ENCODE measurements around the gene ADGRD1. TPM values are rescaled to one million over a fixed set of nuclear protein-coding genes. Genes with fewer than 3 reads are reported as not detected.

Gene ADGRD1
- total RNA-seq, 1 experiment from 2014 or later, result 0.77 TPM

DNA sequence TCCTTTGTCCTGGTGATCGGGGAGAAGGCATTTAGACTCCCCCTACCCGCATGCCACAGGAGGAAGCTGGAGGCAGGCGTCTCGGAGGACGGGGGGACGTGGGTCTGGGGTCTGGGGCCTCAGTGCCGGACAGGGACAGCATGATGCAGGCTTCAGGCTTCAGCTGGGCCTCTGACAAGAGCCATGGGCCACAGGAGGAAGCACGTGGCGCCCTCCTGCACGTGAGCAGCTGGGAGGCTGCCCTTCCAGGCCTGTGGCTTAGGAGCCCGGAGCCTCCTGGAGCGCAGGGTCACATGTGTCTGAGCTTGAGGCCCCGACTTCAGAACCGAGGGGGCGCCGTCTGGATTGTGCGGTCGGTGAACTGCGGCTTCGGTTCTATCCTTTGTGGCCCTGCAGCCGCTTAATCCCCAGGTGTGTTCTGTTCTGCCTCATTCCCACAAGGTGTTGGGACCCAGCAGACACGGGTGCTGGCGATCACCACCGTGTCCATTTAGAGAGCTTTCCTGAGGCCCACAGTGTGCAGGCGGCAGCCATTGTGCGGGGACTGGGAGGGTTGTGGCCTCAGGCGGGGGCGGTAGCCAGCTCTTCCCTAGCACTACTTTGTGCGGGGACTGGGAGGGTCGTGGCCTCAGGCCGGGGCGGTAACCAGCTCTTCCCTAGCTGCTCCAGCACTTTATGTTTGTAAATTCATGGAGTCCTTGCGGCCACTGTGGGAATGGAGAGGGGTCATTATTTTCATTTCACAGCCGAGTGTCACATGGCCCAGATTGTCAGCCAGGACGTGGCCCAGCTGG is 150.2 kb downstream of the ADGRD1 start:
- CTCF ChIA-PET, result interaction anchor here (0.6 to 5.6 kb wide), 45 partner anchors 9 to 727 kb away, joined by 3 to 98 read pairs (median 4); partner anchors contain the start of gene ADGRD1
- H3K36me3 Mint-ChIP-seq, result no peaks in the 10 kb centered on the region
- ATAC-seq, result no peak
- DNase-seq (ENCODE audit: low spot score), result peak; percentile 10
- no peak for TF ChIP-seq ZBTB21 (CRISPR knock-in tag; IDR thresholded peaks at IDR 0.05; ENCODE audit: borderline replicate concordance)
- TF ChIP-seq TCF7 (CRISPR knock-in tag; IDR thresholded peaks at IDR 0.05; ENCODE audit: low read depth), result no peak
- no peak for TF ChIP-seq EMX1 (CRISPR knock-in tag; IDR thresholded peaks at IDR 0.05)
- TF ChIP-seq OVOL2 (CRISPR knock-in tag; IDR thresholded peaks at IDR 0.05; ENCODE audit: borderline replicate concordance), result no peak
- TF ChIP-seq KAT7 (CRISPR knock-in tag; IDR thresholded peaks at IDR 0.05; ENCODE audit: borderline replicate concordance), result no peak
- TF ChIP-seq NR2C2 (CRISPR knock-in tag; IDR thresholded peaks at IDR 0.05), result no peak
- no peak for TF ChIP-seq TP53 (CRISPR knock-in tag; IDR thresholded peaks at IDR 0.05)
- TF ChIP-seq ATF6 (CRISPR knock-in tag; IDR thresholded peaks at IDR 0.05), result no peak
- TF ChIP-seq, protein P1, sequence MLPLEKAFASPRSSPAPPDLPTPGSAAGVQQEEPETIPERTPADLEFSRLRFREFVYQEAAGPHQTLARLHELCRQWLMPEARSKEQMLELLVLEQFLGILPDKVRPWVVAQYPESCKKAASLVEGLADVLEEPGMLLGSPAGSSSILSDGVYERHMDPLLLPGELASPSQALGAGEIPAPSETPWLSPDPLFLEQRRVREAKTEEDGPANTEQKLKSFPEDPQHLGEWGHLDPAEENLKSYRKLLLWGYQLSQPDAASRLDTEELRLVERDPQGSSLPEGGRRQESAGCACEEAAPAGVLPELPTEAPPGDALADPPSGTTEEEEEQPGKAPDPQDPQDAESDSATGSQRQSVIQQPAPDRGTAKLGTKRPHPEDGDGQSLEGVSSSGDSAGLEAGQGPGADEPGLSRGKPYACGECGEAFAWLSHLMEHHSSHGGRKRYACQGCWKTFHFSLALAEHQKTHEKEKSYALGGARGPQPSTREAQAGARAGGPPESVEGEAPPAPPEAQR (CRISPR knock-in tag; IDR thresholded peaks at IDR 0.05), result no peak
- no peaks in the 10 kb centered on the region; the same call in 1 of the 2 replicates for H3K27me3 Mint-ChIP-seq (ENCODE audit: low read depth)
- H3K9me3 Mint-ChIP-seq, result no peaks in the 10 kb centered on the region
- H3K4me1 Mint-ChIP-seq, result no peaks in the 10 kb centered on the region
- H3K4me3 Mint-ChIP-seq, result no peak overlapping the region
- H3K27ac Mint-ChIP-seq, result no peak overlapping the region
- POLR2A ChIA-PET, result no interaction called here

DNA sequence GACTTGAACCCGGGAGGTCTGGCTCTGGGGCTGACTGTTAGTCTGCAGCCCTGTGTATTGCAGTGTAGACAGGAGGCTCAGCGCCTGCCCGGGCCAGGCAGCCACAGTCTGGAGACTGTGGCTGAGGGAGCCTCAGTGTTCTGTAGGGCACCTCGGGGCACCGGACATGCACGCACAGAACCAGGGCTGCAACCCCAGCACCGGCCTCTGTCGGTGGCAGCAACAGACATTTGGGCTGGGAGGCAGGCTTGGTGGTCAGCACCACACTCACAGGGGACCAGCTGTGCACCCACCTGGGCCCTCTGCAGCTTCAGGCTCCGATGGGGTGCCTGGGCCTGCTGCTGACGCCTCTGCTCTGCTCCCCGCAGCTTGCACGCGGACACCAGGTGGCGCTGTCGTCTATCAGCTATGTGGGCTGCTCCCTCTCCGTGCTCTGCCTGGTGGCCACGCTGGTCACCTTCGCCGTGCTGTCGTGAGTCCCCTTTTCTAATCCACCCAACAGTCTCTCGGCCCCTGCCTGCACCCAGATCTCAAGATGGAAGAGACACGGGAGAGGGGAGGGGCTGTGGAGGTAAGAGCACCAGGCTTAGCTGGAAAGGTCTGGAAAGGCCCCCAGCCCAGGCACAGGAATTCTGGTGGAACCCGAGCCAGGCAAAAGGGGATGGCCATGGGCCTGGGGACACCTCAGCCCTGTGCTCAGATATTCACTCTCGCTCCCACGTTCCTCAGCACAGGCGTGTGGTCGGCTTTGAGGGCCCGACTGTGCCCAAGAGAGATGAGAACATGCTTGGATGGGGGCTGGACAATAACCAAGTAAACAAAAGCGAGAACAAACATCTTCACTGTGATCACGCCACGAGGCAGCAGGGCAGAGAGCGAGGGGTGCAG is 151.0 kb downstream of the ADGRD1 start:
- Mint-ChIP-seq H3K9me3 (no peaks in the 10 kb centered on the region), H3K27me3 (ENCODE audit: low read depth) (no peaks in the 10 kb centered on the region; the same call in 1 of the 2 replicates), H3K4me1 (no peaks in the 10 kb centered on the region), H3K4me3 (no peak overlapping the region), H3K27ac (no peak overlapping the region), H3K36me3 (no peaks in the 10 kb centered on the region)
- ATAC-seq (peak; percentile 96), DNase-seq (ENCODE audit: low spot score) (peak; percentile 94)
- ChIA-PET CTCF (interaction anchor here (0.6 to 5.6 kb wide), 45 partner anchors 10 to 726 kb away, joined by 3 to 98 read pairs (median 4); partner anchors contain the start of gene ADGRD1), POLR2A (no interaction called here)
- TF ChIP-seq NFYB (CRISPR knock-in tag; conservative IDR thresholded peaks at IDR 0.05; ENCODE audit: low read depth) (no peak), MYBL2 (CRISPR knock-in tag; IDR thresholded peaks at IDR 0.05) (no peak), E2F5 (CRISPR knock-in tag; IDR thresholded peaks at IDR 0.05) (no peak), ESRRA (CRISPR knock-in tag; IDR thresholded peaks at IDR 0.05; ENCODE audit: borderline replicate concordance) (no peak), EMX1 (CRISPR knock-in tag; IDR thresholded peaks at IDR 0.05) (no peak), ZBTB21 (CRISPR knock-in tag; IDR thresholded peaks at IDR 0.05; ENCODE audit: borderline replicate concordance) (0 out of 2 replicates have a peak, but pooled peaks have one; percentile 23), ETV6 (CRISPR knock-in tag; IDR thresholded peaks at IDR 0.05) (no peak), SP1 (CRISPR knock-in tag; conservative IDR thresholded peaks at IDR 0.05) (no peak; the same call in 1 of the 2 replicates), FOXK1 (CRISPR knock-in tag; IDR thresholded peaks at IDR 0.05) (0 out of 2 replicates have a peak, but pooled peaks have one; percentile 21), ATF6 (CRISPR knock-in tag; IDR thresholded peaks at IDR 0.05) (no peak), CTCF (IDR thresholded peaks at IDR 0.05) (peak; percentile 87), SMAD4 (CRISPR knock-in tag; IDR thresholded peaks at IDR 0.05) (no peak), ZNF416 (CRISPR knock-in tag; IDR thresholded peaks at IDR 0.05) (no peak)
- TF ChIP-seq, protein P2, sequence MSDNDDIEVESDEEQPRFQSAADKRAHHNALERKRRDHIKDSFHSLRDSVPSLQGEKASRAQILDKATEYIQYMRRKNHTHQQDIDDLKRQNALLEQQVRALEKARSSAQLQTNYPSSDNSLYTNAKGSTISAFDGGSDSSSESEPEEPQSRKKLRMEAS (CRISPR knock-in tag; IDR thresholded peaks at IDR 0.05), result peak; percentile 63
- TF ChIP-seq, protein P3, sequence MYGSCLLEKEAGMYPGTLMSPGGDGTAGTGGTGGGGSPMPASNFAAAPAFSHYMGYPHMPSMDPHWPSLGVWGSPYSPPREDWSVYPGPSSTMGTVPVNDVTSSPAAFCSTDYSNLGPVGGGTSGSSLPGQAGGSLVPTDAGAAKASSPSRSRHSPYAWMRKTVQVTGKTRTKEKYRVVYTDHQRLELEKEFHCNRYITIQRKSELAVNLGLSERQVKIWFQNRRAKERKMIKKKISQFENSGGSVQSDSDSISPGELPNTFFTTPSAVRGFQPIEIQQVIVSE (CRISPR knock-in tag; IDR thresholded peaks at IDR 0.05; ENCODE audit: borderline replicate concordance), result no peak
- TF ChIP-seq, protein P4, sequence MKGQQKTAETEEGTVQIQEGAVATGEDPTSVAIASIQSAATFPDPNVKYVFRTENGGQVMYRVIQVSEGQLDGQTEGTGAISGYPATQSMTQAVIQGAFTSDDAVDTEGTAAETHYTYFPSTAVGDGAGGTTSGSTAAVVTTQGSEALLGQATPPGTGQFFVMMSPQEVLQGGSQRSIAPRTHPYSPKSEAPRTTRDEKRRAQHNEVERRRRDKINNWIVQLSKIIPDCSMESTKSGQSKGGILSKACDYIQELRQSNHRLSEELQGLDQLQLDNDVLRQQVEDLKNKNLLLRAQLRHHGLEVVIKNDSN (CRISPR knock-in tag; IDR thresholded peaks at IDR 0.05), result no peak

Data from WTC11 (cell line).